Chondrocyte (in vitro differentiated cells): ENCODE results near the gene SOX2. TPM values are rescaled to one million over a fixed set of nuclear protein-coding genes. Genes with fewer than 3 reads are reported as not detected.

Source experiments
- DNase-seq: peaks from one replicate; pipeline ENCODE4 v3.0.0; 2021; ENCODE audit warnings: mixed read lengths, low spot score
- H3K27ac Mint-ChIP-seq: one replicate; pipeline ENCODE4 v1.8.0; 2021; ENCODE audit warnings: mild to moderate bottlenecking, moderate library complexity, mixed read lengths; ENCODE audit not compliant: unreplicated experiment
- H3K27me3 Mint-ChIP-seq: 2 replicates; pipeline ENCODE4 v1.8.0; 2021; ENCODE audit warnings: low read depth, mixed read lengths
- H3K36me3 Mint-ChIP-seq: 2 replicates; pipeline ENCODE4 v1.8.0; 2021; ENCODE audit warnings: low read depth, mixed read lengths
- H3K4me1 Mint-ChIP-seq: 2 replicates; pipeline ENCODE4 v1.8.0; 2021; ENCODE audit warnings: low read depth, mild to moderate bottlenecking, mixed read lengths
- H3K4me3 Mint-ChIP-seq: one replicate; pipeline ENCODE4 v1.8.0; 2021; ENCODE audit warnings: mild to moderate bottlenecking, moderate library complexity, mixed read lengths; ENCODE audit not compliant: unreplicated experiment
- H3K9me3 Mint-ChIP-seq: 2 replicates; pipeline ENCODE4 v1.8.0; 2021; ENCODE audit warnings: low read depth, mixed read lengths
- total RNA-seq: library from RNA; stranded (reverse); gene quantifications from 3 replicates; pipeline ENCODE4 v1.2.1, GENCODE V29; 2021
- TF ChIP-seq, protein P1 (sequence below): fragments of 200-600 bp; sonication (generic); IDR thresholded peaks from 2 replicates; pipeline ENCODE4 v1.5.0; 2021; ENCODE audit warnings: antibody characterized with exemption, mild to moderate bottlenecking, moderate library complexity

SOX2 gene
- total RNA-seq, 1 donor from 2014 or later, result 1.3 TPM

DNA sequence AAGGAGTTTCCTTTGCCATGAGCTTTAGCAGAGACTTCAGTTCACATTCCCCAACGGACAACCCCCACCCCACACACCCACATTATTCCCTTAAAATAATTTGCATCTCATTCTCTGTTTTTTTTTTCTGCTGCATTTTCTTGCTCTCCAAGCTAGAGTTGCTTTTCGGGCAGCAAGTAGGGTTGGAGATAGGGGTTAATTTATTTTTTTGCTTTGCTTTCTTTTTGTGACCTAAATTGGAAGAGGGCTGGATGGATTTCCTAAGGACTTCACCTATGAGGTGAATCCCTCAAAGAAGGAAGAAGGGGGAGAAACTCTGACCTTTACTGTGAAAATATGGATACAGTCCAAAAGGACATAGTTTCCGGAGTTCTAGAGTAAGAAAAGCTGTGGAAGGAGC lies 6.6 kb downstream of the SOX2 start:
- Mint-ChIP-seq H3K36me3 (no peaks in the 10 kb centered on the region), H3K4me1 (peaks cover 18% of the 10 kb centered on the region), H3K27me3 (peaks cover 80% of the 10 kb centered on the region), H3K27ac (peak overlapping the region; percentile 30), H3K9me3 (no peaks in the 10 kb centered on the region), H3K4me3 (no peak overlapping the region)
- TF ChIP-seq, protein P1, sequence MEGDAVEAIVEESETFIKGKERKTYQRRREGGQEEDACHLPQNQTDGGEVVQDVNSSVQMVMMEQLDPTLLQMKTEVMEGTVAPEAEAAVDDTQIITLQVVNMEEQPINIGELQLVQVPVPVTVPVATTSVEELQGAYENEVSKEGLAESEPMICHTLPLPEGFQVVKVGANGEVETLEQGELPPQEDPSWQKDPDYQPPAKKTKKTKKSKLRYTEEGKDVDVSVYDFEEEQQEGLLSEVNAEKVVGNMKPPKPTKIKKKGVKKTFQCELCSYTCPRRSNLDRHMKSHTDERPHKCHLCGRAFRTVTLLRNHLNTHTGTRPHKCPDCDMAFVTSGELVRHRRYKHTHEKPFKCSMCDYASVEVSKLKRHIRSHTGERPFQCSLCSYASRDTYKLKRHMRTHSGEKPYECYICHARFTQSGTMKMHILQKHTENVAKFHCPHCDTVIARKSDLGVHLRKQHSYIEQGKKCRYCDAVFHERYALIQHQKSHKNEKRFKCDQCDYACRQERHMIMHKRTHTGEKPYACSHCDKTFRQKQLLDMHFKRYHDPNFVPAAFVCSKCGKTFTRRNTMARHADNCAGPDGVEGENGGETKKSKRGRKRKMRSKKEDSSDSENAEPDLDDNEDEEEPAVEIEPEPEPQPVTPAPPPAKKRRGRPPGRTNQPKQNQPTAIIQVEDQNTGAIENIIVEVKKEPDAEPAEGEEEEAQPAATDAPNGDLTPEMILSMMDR, result no peak
- DNase-seq, result no peak

DNA sequence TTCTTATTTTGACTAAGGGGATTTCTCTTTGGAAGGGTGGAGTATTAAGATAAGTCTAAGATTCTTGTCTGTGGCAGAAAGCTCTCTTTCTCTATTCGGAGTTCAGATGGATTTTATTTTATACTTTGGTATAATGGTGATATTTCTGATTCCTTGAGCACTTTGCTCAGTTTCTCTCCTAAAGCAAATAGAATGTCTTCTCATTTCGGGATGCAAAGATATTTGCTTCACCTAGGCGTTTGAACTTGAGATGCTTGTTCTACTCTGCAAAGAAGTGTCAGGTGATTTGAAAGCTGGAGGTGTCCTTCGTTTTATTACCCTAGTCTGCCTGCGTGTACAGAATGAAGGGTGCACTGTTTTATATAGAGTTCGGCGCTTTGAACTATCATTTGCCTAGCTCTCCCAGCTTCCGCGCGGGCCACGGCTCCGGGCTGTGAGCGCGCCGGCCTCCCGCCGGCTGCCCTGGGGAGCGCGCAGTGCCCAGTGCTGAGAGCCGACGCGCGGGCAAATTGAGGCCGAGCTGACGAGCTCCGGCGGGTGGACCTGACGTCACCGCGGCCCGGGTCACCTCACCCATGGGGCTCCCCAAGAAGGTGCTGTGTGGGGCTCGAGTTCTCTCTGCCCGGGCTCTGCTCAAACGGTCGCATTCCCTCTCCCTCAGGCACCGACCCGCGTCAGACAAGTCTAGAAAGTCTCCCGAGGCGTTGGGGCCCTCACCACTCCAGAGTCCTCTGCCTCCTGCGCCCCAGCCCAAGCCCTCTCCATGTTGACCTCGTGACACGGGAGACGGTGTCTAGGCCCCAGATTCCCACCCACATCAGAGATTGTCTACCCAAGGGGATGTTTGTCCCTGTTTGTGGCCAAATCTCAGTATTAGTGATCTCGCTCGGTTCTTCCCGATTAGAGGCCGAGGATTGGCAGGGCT lies 7.5 kb downstream of the SOX2 start:
- TF ChIP-seq, protein P1, result no peak
- Mint-ChIP-seq H3K27me3 (peaks cover 86% of the 10 kb centered on the region), H3K4me1 (peaks cover 17% of the 10 kb centered on the region), H3K36me3 (no peaks in the 10 kb centered on the region), H3K4me3 (peak overlapping the region; percentile 1), H3K9me3 (no peaks in the 10 kb centered on the region), H3K27ac (no peak overlapping the region)
- no peak for DNase-seq

DNA sequence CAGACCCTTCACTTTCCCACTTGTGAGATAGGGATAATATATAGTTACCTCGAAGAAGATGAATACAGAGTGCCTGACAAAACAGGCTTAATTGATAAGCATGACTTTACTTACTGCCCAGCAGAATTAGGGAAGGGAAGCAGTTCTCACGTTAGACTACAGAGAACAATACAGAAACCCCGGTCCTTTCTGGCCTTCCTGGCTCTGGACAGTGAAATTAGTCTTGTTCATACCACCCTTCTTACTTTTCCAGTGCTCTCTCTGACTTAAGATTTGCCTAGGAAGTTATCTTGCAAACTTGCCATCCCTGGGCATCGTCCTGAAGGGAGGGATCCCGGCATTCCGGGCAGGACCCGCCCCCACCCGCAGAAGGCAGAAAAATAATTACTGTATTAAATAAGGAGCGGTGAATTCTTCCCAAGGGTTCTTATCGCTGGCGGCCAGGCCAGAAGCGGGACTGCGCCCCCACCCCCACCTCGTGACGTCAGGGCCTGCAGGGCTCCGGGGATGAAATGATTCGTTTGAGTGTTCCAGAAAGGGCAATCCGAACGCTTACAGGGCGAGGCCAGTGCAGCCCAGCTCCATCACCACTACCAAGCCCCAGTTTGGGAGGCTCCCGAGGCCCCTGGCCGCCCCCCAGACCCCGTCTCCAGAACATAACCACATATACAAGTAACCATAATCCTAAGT lies 8.4 kb downstream of the SOX2 start:
- Mint-ChIP-seq H3K4me1 (peaks cover 17% of the 10 kb centered on the region), H3K36me3 (no peaks in the 10 kb centered on the region), H3K9me3 (no peaks in the 10 kb centered on the region), H3K27ac (no peak overlapping the region), H3K27me3 (peaks cover 86% of the 10 kb centered on the region), H3K4me3 (no peak overlapping the region)
- TF ChIP-seq, protein P1, result no peak
- no peak for DNase-seq

DNA sequence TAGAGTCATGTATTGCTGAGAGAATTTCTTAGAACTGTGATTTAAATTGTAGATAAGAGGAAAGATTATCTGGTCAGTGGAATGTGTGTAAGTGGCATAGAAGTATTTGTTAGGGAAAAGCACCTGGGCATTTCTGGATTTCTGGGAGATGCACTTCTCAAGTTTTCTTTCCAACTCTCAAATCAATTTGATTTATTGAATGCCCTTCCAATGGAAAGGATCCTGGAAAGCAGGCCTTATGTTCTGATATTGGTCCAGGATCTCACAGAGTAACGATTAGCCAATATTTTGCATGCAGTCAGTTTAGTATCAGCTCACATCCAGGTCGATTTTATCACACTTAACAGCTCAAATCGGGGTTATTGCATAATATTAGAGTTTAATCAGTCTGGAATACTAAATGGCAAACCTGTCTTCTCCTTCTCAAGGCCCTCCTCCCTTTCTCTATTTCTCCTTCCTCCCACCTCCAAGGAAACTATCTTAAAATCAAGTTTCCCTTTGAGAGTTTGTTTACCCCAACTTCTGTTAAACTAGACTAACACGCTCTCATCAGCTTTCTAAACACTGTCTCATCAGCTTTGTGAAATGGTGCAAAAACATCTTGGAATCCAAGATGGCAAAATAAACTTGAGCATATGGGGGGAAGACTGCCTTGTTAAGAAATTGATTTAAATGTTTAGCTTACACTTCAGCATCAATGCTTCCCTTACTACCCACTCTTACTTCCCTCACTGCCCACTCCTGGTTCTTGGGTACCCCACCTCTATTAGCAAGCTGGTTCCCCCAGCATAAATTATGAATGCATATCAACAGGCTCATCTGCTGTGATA lies 9.5 kb downstream of the SOX2 start:
- H3K27me3 Mint-ChIP-seq, result peaks cover 83% of the 10 kb centered on the region
- no peaks in the 10 kb centered on the region for H3K9me3 Mint-ChIP-seq
- no peak overlapping the region for H3K4me3 Mint-ChIP-seq
- TF ChIP-seq, protein P1, result no peak
- no peaks in the 10 kb centered on the region for H3K36me3 Mint-ChIP-seq
- no peak for DNase-seq
- no peak overlapping the region for H3K27ac Mint-ChIP-seq
- peaks cover 25% of the 10 kb centered on the region for H3K4me1 Mint-ChIP-seq

DNA sequence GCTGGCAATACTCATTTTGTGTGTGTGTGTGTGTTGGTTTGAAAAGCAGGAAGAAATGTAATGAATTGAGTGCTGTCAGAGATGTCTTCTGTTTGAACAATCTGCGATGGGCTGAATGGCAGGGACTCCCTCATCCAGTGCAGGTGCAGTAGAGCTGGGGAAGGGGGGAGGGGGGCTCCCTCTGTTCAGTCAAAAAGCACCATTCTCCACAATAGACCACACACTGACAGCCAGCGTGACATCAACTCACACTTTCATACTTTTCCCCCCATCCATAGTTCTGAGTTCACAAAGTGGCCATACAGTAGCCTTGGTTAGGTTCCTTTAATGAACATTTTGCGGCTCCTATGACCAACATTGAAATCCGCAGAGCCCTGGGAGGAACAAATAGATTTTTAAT lies 10.4 kb downstream of the SOX2 start:
- Mint-ChIP-seq H3K27me3 (peaks cover 86% of the 10 kb centered on the region), H3K36me3 (no peaks in the 10 kb centered on the region), H3K4me3 (no peak overlapping the region), H3K27ac (no peak overlapping the region), H3K9me3 (no peaks in the 10 kb centered on the region), H3K4me1 (peaks cover 29% of the 10 kb centered on the region)
- DNase-seq, result no peak
- TF ChIP-seq, protein P1, result no peak
